HUDEP-2 (cell line): Measurements from ENCODE around the gene SLC27A3.

Source experiments
- DNase-seq, 76 experiments: peaks; one replicate each; lab custom pipeline; 2025; ENCODE audit not compliant: unreplicated experiment in 76 of 76; lab: John Stamatoyannopoulos, UW

Gene SLC27A3

DNA sequence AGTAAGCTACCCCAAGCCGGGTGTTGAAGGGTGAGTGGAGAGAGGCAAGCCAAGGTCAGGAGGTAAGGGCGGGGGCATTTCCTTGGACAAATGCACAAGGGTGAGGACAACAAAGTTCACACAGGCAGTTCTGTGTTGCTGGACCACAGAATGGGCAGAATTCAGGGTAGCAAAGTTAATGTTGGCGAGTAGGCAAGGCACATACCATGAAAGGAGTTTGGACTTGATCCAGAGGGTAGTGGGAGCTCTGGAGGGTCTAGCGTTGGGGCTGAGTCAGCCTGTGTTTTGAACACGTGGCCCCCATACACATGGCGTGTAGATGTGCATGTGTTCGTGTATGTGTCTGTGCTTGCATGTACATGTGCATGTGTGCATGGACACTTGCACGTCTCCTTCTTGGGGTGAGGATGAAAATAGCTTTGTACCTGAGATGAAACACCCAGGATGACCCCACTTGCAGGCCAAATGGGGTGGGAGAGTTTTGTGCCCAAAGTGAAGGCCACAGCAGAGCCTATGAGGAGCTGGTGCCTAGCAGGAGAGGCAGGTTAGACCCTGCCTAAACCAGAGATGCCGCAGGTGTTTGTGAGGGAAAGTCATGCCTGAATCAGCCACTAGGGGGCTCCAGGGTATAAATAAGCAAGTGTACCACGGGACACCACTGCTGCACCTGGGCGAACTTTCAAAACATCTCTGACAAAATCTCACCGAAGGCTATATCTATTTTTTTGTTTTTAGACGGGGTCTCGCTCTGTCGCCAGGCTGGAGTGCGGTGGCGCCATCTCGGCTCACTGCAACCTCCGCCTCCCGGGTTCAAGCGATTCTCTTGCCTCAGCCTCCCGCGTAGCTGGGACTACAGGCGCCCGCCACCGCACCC is 21.8 kb downstream of the SLC27A3 start:
- peak in 63 of 76 experiments; percentile 8 to 79 (median 53) for DNase-seq

DNA sequence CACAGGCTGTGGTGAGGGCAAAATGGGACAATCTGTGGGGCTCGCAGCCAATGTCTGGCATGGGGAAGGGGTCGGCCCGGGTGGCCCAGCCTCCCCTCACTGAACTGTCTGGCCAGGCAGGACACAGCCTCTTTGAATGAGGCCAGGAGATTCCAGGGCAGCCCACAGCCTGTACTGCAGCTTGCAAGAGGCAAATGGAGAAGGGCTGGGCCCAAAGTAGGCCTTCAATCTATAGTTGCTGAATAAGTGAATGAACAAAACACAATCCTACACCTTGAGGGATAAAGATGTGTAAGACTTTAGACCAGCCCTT is 23.2 kb downstream of the SLC27A3 start:
- no peak for DNase-seq

DNA sequence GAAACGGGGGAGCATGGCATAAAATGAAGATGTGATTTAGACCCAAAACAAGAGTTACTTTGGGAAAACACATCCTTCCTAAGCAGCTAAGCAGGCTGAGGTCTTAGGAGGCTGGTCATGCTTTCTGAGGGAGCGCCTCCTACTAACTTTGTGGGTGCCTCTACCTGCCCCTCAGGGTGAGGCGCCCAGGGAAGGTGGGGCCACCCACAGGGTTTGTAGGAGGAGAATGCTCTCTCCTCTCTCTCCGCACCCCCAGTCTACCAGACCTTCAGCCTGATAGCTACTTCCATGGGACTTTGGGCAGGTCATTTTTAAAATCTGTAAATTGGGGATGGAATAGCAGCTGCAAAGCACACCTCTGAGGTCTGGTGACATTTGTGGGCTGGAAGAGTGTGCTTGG is 23.8 kb downstream of the SLC27A3 start:
- no peak for DNase-seq

DNA sequence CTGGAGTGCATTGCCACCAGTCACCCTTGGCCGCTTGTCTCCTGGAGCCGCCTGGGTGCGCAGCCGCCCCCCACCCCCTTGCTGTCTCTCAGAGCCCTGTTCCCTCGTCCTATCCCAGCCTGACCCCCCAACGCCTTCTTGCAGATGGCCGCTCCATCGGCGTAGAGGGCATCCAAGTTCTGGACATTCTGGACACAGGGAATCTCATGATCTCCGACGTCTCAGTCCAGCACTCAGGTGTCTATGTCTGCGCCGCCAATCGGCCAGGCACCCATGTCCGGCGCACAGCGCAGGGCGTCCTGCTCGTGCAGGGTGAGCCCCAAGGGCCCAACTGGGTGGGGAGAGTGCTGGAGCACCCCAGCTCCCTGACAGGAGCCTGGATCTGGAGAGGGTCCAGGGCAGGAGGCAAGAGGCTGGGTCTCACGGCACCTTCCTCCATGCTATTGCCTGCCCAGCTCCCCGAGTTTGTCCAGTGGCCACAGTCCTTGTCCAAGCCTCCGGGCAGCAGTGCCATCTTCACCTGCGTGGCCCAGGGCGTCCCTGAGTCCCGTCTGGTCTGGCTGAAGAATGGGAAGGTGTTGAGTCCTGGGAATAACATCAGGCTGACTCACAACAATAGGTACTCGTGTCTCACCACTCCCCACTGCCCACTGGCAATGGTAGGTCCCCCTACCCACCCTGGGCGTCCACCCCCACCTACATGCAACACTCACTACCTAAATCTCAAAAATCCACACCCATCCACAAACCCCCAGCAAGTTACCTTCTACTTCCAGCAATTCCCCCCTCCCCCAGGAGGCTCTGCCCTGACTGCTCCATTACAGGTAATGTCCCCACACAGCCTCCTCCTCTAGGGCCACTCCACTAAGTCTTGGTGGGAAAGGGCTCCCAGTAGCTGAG is 24.6 kb downstream of the SLC27A3 start:
- no peak for DNase-seq

- DNase-seq, result peak in 42 of 76 experiments; percentile 5 to 62 (median 29)
Measured at GRCh38 chr1:153800516-153800915, 25.3 kb downstream of the SLC27A3 start.

DNA sequence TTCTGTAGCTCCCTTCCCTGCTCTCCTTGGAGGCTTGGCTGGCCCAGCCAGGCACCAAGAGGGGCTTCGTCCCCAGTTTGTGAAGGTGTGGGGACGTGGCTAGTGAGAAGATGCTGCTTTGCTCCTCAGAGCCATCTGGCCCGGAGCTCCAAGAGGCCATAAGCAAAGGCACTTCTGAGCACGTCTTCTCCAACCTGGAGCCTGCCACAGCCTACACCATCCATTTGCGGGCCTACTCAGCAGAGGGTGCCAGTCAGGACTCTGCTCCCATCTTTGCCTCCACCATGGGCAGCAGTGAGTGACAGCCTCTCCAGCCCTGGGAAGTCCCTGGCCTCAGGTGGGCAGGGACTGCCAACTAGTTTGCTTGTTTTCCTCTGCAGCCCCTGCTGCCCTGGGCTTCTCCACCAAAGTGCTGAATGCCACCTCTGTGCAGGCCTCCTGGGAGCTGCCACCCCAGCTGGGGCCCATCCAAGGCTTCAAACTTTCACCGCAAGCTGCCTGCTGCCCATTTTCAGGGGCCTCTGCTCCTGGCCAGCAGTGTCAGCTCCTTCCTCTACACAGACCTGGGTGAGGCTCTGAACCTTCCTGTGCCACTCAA is 25.9 kb downstream of the SLC27A3 start:
- DNase-seq, result no peak

GRCh38 chr1:153801786-153802697 is 26.8 kb downstream of the SLC27A3 start:
- no peak for DNase-seq

DNA sequence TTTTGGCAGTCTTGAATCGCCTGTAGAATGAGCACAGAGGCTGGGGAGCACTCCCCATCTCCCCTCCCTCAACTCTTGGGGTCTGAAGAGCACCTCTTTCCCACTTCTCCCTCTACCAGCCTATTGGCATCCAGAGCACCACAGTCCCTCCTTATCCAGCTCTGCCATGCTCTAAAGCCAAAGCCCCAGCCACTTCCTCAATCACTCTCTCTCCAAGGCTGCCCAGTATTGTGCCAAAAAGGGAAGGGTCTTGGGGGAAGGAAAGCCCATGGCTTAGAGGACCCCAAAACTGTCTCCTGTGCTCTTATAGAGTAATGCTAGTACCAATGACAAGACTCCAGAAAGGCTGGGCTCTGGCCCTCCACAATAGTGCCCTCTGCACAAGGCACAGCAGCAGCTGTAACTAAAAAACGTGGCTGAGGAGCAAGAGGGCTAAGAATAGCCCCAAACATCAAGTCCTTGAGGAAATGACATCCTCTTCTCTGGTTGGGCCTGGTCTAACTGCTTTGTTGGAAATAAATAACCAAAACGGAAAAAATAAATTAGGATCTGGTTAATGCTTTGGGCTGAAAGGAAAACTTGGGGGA is 28.4 kb downstream of the SLC27A3 start:
- no peak for DNase-seq

- DNase-seq, result no peak
Measured at GRCh38 chr1:153804112-153804511, 28.9 kb downstream of the SLC27A3 start.

DNA sequence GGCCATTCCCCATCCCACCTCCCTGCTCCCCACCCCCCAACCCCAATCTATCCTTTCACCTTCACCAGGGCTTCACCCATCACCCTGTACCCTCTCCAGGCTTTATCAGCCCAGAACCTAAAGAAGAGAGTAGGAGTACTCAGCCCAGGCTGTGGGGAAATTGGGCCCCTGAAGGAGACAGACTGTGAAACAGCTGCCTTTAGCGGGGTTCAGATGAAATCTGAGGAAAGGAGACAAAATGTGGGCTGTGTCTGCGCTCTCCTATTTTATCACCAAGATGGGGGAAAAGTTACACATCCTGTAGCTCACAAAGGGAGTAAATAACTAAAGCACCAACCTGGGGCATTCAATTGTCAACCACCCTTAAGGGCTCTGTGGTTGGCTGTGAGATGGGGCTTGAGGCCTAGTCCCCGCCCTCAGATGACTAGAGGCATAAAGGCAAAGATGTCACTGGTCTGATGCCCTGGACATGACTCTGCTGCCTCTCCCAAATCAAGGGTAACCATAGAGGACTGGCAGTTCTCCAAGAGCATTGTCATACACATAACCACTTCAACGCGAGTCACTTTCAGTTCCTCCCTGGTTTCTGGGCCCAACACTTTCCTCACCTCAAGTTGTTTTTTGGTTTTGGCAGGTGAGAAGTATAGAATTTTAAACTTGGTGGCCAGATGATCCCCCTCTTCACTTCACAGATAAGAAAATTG is 30.0 kb downstream of the SLC27A3 start:
- peak in 72 of 76 experiments; percentile 27 to 96 (median 84) for DNase-seq

- DNase-seq, result no peak
Measured at GRCh38 chr1:153805886-153806719, 30.9 kb downstream of the SLC27A3 start.

DNA sequence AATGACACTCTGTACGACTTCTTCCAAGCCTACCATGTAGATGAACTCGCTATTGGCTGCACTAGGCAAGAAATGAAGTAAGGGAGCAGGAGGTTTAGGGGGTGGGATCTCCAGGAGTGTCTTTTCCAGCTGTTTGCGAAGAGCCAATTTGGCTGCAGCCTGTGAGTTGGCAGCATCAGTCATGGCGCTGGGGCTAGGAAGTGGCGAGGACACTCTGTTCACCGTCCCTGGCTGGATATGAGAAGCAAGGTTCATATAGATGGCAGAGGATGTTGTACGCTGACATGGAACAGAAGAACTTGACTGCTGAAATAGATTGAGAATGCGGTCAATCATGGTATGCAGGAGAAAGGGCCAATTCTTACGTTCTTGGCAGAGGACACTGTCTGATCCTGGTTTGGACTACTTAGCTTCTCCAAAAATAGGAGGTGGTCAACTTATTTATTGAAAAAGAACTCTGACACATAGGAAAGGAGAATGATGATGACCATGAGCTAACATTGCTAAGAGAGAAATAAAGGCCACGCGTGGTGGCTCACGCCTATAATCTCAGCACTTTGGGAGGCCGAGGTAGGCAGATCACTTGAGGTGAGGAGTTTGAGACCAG is 41.2 kb downstream of the SLC27A3 start:
- DNase-seq, result no peak

DNA sequence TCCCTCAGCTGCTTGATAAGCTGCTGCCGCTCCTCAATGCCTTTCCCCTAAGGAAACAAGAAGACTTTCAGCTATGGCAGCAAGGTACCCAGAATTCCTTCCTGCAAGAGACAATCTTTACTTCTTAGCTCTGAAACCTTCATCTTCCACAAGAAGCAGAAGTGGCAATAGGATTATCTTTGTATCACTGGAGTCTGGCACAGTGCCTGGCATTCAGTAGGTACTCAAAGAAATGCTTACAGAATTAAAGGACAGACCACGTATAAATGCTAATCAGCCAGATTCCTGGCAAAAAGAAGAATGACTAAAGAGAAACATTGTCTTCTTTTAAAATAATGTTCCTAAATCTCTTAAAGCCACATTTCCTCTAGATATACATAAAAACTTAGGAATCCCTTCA is 43.7 kb downstream of the SLC27A3 start:
- peak in 7 of 76 experiments; percentile 3 to 29 (median 10) for DNase-seq

DNA sequence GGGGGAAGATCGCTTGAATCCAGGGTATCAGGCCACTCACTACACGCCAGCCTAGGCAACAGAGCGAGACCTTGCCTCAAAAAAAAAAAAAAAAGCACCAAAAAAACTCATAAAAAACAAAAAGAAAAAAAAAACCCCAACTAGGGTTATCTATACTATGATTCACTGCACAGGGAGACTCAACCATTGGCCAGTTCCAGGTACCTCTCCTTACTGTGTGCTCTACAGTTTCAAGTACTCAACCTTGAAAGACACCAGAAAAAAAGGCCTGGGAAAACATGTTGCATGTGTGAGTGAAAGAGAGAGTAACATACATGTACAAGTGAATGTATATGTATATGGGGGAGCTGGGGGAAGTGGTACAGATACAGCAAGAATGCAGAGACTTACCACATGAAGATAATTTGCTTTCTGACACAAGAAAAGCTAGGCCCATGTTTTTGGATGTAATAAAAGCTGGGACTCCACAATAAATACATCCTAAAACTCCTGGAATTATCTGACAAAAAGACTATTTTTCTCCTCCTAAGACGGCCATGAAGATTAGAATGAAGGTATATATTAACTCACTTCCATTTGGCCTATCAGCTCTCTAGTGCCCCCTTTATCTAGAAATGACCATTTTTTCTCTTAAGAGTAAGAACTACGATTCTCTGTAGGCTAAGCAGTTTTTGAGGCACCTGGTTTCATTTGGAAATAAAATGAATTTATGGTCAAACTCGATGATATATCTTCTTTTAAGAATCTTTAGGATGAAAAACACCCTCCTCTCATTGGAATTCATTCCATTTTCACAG is 52.2 kb downstream of the SLC27A3 start:
- DNase-seq, result no peak
